ENCODE data around the gene TRAF2.

GRCh38 chr9:136955943-136956335, 69.6 kb downstream of the TRAF2 start:
- no peak for TF ChIP-seq POLR2AphosphoS5 (IDR thresholded peaks at IDR 0.05; ENCODE audit: low read depth, low read length)
- no peak for TF ChIP-seq POLR2A (IDR thresholded peaks at IDR 0.05; ENCODE audit: low read depth, low read length)

Measured in GM12892 (cell line).